Putamen (tissue), 1 donor: Measurements from ENCODE around the gene MAP4K3.
A peak's percentile ranks its signal among the peaks of the same experiment; 100 is the strongest.
"Not testable (repeated sequence)": the region's sequence is repeated elsewhere in the genome, so short reads cannot be mapped to it uniquely, and the experiment has no call there.

ENCODE experiments used
- DNase-seq: peaks from one replicate; pipeline ENCODE4 v3.0.0-alpha.2; 2016; ENCODE audit warnings: low spot score

MAP4K3 gene

DNA sequence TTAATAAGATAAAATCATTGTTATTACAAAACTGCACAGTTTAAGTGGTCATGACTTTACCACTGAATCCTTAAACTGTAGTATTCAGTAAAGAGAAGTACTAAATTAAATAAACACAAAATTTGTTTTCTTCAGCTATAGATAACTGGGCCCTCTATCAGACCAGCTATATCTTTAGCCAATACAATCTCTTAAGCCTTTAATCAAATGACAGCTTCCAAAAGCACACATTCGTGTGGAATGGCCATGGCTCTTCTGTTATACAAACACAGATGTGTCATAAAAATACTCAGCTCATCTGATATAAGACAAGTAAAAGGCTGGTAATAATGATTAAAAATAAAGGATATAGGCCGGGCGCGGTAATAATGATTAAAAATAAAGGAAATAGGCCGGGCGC lies 135.7 kb downstream of the MAP4K3 start:
- DNase-seq, result no peak

DNA sequence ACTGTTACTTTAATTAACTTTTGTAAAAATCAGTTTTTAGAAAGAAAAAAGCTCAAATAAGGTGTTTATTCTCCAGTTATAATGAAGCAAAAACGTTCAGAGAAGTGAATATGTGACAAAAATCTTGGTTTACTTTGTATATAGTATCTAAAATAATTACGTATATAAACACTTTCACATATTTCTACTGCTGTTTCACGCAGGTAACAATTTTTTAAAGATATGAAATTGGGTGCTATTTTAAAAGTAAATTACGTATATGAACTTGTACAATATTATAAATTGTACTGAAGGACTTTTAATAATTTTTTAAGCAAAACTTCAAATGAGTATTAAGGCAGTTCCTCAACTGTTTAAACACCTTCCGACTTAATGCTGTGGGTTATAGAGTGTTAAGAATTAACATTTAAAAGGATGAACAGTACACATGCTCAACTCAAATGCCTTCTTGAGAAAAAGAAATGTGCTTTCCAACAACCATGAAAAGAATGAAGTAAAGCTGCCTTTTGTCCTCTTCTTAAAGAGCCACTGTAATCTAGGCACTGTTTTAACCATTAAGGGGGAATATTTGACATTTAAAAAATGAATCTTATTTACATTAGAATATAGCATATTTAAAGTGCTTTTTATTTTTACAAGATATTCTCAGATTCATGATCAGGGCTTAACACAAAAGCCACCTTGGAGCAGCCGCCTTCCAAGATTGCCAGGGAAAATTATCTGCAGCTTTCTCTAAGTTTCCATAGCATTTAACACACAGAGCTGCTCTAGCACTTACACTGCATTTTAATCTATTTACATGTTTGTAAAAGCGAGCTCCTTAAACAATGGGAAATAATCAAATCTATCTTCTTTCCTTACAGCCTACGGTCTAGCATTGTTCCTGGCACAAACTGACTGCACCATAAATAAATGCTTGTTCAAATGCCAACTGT lies 136.8 kb downstream of the MAP4K3 start:
- DNase-seq, result no peak

DNA sequence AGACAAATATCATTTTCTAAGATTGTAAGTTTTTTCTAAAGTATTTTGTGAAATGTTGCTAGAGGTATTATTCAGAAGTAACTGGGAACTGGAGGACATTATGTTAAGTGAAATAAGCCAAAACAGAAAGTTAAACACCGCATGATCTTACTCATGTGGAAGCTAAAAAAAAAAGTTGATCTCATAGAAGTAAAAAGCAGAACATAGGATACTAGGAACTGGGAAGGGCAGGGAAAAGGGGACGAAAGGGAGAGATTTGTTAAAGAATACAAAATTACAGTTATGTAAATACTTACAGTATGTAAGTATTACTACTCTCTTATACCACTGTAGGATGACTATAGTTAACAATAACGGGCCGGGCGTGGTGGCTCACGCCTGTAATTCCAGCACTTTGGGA lies 146.7 kb downstream of the MAP4K3 start:
- no peak for DNase-seq

DNA sequence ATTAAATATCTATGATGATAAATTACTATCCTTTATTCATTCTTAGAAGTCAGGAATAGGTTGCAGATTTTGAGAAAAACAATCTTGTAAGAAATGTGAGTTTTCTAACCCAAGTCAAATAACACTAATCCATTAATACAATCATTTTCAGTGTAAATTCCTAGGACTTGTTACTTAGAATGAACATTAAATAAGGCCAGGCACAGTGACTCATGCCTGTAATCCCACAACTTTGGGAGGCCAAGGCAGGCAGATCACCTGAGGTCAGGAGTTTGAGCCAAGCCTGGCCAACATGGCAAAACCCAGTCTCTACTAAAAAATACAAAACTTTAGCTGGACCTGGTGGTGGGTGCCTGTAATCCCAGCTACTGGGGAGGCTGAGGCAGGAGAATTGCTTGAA lies 147.5 kb downstream of the MAP4K3 start:
- no peak for DNase-seq

DNA sequence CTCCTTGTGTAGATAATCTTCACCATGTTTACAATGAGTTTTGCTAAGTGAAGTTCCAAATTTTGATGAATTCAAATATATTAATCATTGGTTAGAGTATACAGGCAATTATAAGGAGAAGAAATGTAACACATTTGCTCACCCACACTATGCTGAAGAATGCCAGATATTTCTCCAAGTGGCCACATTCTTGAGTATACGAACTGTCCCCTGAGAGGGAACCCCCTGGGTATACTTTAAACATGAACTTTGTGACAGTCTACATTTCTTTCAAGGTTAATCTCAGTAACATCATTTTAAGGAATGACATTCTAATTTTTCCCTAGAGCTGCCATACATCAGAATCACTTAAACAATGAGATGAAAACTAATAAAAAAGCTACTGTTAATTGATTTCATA lies 153.5 kb downstream of the MAP4K3 start:
- DNase-seq, result no peak

DNA sequence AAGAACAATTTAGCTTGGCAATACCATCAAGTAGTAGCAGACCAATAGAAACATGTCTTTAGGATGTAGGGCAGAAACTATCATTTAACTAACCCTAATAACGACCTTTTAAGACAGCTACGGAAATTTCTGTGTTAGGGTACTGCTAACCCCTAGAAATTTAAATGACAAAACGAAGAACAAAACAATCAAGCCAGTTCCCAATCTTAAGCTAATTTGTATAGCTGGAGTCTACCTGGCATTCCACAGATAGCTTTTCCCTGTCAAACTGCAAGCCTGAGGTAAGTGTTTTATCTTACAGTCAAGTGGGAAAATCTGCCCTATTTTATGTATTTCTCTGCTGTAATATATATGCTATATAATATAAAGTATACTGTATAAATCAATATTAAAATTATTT lies 155.7 kb downstream of the MAP4K3 start:
- DNase-seq, result no peak

DNA sequence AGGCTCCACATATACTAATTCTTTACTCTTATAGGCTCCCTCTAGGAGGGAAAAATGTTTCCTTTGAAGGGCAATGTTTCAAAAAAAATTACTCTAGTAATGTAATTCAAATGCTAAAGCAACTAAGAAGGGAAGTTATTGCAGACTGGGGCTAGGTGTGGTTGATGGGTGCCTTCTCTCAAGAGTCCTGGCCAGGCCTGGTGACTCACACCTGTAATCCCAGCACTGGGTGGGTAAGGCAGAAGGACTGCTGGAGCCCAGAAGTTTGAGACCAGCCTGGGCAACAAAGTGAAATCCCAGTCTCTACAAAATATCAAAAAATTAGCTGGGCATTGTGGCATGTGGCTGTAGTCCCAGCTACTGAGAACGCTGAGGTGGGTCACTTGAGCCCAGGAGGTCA lies 162.1 kb downstream of the MAP4K3 start:
- DNase-seq, result no peak

DNA sequence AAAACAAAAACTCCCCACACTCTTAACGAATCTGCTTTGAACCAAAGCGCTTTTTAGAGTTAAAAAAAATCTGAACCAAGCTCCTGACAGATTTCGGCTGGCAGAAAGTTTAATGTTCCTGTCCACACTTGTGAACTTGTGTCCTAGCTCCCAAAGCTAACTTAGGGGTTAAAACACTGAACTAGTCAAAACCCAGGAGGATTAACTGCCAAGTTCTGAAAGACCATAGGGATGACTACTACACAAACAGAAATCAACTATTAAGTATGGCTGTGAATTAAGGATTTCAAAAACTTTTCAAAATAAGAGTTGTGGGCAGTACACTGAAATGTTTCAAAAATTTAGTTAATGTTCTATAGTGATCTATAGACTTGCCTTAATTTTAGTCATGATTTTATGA lies 167.1 kb downstream of the MAP4K3 start:
- DNase-seq, result no peak

DNA sequence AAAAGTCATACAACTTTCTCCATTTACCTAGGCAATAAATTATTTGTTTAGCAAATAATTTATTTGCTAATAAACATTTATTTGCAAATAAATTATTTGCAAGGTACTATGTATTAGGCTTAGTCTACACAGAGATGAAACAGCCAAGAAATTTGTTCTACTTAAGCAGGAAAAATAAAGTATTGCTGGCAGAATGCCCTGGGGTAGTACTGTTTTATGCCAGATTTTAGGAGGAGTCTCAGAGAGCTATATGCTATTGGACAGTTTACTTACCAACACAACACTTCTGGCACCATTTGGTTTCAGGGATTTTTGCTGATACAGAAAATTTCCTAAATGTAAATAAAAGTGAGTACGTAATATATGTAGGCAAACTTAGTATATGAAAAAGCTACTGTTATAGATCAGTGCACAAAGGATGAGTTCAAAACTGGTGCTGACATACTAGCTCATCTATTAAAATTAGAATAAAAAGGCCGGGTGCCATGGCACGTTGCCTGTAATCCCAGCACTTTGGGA lies 170.1 kb downstream of the MAP4K3 start:
- DNase-seq, result no peak

DNA sequence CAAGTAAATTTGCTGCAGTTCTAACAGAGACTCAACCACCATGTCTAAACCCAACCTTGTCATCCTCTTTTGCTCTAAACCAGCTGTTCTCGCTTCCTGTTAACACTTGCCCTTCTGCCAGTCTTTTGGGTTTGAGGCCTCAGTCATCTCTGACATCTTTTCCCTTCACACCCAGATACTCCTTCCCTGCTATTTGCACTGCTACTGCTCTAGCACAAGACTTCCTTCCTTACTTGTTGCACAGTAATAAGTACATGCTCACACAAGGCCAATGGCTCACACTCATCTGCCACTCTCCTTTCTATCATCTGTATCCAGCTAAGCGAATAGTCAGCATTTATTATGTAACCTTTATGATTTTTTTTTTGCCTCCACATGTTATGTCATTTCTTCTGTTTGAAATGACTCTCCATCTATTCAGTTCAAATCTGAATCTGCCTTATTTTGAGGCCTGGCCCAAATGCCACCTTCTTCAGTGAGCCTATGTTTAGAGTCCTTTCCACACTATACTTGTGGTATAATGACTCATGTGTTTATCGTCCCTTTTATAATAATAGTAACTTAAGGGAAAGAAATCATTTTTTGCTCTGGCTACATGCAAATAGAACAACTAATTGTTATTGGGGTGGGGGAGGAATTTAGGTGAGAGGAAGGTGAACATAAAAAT lies 170.8 kb downstream of the MAP4K3 start:
- no peak for DNase-seq

DNA sequence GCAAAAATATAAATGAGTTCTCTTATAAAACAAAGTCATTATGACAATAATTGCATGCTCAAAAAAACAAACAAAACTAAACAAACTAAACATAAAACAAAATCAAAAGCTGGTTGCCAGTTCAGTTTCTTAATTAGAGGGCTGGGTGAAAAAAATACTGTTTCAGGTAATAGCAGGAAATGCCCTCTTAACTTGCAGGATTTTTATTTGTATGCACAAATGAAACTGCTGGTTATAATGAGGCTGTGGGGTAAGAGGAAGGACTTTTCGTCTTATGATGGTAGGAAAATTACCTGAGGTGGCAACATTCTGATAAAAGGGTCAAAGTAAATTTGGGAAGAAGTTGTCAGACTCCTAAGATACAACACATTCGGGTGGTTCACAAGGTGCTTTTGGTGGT lies 171.8 kb downstream of the MAP4K3 start:
- DNase-seq, result no peak

DNA sequence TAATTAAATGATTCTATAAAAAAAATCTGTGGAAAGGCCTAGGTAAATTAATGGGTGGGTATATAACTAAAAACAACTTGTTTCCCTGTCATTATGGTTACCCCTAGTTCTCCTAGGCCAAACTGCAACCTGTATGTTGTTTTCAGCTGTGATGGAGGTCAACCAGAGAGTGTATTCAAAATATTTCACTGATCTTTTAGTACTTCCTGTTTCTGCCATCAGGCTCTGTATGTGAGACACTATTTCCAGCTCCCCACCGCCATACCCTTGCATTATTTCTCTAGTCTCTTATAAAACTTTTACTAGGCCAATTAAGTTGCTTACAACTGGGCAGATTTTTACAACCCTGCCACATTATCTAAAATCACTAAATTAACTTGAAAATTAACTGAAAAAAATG lies 172.4 kb downstream of the MAP4K3 start:
- DNase-seq, result no peak

DNA sequence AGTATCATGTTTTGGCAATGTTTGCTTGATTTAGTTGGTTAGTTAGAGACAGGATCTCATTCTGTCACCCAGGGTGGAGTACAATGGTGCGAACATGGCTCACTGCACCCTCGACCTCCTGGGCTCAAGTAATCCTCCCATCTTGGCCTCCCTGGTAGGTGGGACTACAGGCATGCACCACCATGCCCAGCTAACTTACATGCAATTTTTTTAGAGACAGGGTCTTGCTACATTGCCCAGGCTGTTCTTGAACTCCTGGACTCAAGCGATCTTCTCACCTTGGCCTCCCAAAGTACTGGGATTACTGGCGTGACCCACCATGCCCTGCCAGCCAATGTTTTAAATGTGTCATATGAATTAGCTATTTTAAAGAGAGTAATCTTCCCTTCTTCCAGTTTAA lies 177.0 kb downstream of the MAP4K3 start:
- DNase-seq, result no peak

DNA sequence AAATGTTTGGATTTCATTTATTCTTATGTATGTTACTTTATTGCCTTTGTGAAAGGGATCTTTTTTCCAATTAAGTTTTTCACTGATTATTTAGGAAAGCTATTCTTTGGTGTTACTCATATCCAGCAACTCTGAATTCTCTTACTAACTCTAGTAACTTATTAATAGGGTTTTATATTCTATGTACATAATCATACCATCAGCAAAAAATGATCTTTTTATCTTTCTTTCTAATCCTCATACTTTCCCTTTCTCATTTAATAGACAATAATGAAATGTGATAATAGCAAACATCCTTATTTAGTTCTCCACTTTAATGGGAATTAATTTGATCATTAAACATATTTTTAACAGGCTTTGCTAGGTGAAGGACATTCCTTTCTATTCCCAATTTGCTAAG lies 181.0 kb downstream of the MAP4K3 start:
- no peak for DNase-seq

DNA sequence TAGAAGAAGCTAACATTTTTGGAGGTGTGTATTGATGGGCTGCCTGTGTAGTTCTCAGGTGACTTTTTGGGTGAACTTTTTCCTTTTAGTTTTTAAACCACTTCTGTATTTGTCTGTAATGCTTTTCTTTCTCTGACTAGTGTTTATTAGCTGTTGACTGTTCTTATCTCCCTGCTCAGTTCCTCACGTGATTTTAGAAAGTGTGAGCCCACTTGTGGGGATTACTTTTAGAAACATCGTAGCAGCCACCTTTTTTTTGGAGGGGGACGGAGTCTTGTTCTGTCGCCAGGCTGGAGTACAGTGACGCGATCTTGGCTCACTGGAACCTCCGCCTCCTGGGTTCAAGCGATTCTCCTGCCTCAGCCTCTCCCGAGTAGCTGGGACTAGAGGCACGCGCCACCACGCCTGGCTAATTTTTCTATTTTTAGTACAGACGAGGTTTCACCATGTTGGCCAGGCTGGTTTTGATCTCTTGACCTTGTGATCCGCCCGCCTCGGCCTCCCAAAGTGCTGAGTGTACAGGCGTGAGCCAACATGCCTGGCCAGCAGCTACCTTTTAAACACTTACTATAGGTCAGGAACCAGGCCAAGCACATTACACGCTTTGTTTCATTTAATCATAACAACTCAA lies 184.1 kb downstream of the MAP4K3 start:
- DNase-seq, result no peak

DNA sequence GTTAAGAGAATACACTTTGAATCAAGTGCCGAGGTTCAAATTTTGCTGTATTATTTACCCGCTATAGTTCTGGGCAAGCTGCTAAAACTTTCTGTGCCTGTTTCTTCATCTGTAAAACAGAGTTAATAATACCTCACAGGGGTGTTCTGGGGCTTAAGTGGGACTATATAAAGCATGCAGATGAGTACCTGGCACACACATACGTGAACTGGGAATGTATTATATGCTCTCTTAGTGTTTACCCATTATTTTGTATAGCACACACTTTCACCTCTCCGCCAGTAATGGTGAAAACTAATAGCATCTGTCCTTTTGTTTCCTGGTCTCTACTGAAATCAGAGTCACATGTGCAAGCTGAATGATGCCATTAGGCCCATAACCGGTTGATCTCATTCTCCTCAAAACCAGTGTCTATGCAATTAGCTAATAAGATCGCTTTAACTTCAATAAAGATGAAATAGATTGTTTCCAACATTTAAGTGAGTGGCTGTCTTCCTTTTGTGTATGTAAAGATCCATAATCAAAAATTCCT lies 189.5 kb downstream of the MAP4K3 start:
- DNase-seq, result no peak

DNA sequence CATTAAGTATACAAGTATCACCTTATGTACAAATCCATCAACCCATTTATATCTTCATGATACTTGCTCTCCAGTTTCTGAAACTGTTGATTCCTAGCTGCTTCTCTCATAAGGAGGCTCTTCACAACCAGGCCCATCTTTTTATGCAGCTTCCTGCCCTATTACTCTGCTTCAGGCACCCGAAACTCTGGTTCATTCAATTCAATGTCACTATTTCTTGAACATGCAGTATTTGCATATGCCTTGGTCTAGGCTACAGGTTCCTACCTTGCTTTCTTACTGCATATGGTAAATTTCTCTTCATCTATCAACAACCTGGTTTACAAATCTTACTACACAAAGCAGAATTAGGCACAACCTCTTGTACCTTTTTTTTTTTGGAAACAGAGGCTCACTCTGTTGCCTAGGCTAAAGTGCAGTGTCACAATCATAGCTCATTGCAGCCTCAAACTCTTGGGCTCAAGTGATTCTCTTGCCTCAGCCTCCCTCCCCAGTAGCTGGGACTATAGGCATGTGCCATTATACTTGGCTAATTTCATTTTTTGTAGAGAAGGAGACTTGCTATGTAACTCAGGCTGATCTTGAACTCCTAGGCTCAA lies 190.6 kb downstream of the MAP4K3 start:
- no peak for DNase-seq

DNA sequence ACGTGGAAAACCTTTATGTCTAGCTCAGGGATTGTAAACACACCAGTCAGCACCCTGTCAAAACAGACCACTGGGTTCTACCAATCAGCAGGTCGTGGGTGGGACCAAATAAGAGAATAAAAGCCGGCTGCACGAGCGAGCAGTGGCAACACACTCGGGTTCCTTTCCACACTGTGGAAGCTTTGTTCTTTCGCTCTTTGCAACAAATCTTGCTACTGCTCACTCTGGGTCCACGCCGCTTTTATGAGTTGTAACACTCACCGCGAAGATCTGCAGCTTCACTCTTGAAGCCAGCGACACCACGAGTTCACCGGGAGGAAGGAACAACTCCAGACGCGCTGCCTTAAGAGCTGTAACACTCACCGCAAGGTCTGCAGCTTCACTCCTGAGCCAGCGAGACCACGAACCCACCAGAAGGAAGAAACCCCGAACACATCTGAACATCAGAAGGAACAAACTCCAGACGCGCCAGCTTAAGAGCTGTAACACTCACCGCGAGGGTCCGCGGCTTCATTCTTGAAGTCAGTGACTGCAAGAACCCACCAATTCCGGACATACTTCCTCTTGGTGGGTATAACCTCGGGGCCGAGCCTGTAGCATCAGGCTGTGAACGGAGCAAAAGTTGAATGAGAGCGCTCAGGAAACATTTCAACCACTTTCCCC lies 192.0 kb downstream of the MAP4K3 start:
- not testable (repeated sequence) for DNase-seq

DNA sequence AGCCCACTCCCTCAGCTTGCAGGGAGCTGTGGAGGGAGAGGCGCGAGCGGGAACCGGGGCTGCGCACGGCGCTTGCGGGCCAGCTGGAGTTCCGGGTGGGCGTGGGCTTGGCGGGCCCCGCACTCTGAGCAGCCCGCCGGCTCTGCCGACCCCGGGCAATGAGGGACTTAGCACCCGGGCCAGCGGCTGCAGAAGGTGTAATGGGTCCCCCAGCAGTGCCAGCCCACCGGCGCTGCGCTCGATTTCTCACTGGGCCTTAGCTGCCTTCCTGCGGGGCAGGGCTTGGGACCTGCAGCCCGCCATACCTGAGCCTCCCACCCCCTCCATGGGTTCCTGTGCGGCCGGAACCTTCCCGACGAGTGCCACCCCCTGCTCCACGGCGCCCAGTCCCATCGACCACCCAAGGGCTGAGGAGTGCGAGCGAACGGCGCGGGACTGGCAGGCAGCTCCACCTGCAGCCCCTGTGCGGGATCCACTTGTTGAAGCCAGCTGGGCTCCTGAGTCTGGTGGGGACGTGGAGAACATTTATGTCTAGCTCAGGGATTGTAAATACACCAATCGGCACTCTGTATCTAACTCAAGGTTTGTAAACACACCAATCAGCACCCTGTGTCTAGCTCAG lies 192.7 kb downstream of the MAP4K3 start:
- not testable (repeated sequence) for DNase-seq

DNA sequence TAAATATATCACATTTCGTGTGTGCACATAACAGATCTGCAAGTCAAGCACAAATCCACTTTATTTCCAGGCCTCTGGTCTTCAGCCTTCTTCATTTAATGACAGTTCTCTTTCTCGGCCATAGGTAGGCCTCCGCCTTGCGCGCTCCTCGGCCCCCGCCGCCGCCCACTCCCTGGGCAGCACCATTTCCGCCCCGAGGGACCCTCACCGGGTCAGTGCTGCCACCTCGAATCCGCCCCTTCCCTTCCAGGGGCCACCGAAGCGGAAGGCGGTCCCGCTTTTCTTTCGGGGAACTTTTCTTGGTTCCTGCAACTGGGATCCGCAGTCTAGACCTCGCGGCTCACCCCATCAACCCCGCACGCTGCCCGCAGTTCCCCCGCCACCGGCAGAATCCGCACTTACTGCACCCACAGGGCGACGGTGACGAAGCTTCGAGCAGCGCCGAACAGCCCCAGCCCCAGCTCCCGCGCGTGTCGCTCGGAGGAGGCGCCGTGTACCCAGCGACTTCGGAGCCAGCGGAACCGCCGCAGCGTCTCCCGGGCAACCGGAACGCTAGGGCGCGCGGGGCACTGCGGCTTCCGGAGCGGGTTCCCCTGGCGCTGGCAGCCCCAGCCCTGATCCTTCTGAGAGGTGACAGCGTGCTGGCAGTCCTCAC lies 193.5 kb downstream of the MAP4K3 start, which contains the start of gene CDKL4:
CDKL4 (minus strand) TSS at position 502 of the 655 bp plus-strand sequence.
- peak; percentile 2 for DNase-seq
